ENCODE measurements around the gene SRF.
"Not testable (repeated sequence)": the region's sequence is repeated elsewhere in the genome, so short reads cannot be mapped to it uniquely, and the experiment has no call there.

SRF gene

GRCh38 chr6:43170931-43171706 lies at the start of gene SRF:
Gene SRF (plus strand): TSS chr6:43171269. CDS start chr6:43171657, 388 bp downstream.
- DNase-seq: peak; percentile 98

DNA sequence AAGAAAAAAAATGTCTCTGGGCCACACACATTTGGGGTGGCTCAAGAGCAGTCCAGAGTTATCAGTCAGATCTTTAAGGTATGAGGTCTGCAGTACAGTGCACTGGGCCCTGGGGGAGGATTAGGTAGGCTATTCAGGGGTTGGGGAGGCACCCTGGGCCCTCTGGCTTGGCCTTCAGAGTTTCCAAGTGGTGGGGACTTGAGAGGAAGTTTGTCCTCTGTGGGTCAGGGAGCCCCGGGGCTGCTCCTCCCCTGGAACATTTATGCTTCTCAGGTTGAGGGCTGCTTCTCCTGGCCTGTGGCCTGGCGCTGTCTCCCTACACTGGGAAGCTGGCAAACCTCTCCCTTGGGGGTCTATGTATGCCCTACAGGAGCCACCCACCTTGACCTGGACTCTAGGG lies 48.9 kb upstream of the SRF start:
- DNase-seq: no peak

DNA sequence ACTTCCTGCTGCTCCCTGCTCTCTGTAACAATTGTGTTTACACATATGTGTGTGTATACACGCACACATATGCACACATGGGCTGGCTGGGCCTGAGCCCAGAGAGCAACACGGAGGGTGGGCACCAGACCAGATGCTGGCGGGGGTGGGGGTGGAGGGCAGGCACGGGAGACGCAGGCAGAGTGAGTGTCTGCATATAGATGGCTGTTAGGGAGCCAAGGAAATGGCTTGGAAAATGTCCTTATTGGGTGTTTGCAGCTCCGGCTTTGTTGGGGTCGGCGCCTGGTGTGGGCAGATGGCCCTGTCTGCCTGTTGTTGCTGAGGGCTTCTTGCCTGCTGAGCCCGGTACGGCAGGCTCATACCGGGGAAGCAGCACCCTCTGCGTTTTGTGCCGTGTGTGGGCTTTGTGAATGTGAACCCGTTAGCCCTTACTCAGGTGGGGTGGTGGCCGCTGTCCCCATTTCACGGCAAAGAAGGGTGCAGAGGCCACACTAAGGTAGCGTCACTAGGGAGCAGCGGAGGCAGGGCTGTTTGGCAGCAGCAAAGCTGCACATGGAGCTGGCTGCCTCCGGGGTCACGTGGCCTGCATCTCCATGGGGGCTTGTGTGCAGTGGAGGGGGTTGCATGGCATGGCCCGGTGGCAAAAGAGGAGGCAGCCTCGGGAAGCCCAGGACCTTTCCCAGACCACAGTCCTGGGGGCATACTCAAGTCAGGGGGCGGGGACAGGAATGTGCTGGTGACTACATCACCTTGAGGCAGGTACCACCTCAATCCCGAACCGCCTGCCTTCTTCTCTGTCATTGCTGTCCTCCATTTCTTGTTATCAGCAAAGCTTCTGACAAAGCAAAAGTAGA lies 47.4 kb upstream of the SRF start:
- no peak for DNase-seq

DNA sequence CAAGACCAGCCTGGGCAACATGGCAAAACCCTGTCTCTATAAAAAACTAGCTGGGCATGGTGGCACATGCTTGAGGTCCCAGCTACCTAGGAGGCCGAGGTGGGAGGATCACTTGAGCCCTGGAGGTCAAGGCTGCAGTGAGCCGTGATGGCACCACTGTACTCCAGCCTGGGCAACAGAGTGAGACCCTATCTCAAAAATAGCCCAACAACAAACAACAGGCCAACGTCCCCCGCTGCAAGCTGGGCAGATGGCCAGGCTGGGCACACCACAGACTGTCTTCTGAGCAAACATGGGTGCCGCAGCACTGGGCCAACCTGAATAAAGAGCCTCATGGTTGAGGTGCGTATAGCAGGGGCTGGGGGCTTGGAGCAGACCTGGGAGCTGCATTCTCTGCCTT lies 46.6 kb upstream of the SRF start:
- no peak for DNase-seq

- DNase-seq: no peak
These were observed 46.0 kb upstream of the SRF start for GRCh38 chr6:43125119-43125518.

DNA sequence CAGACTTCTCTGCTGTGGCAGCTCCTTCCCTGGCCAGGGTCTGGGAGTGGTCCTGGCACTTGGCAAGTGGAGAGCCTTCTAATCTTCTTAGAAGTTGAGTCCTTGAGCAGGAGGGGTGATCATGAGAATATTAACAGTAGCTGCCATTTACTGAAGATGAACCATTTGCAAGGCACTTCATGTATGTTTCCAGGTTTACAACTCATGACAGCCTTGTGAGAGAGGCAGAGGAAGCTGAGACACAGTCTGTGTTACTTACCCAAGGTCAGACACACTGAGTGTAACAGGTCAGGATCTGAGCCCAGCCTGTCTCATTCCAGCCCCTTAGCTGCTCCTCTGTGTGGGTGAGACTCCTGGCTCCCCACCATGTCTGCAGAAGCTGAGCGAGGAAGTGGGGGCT lies 45.5 kb upstream of the SRF start:
- no peak for DNase-seq

- DNase-seq: no peak
These were observed 43.9 kb upstream of the SRF start for GRCh38 chr6:43127180-43127579.

- no peak for DNase-seq
These were observed 43.2 kb upstream of the SRF start for GRCh38 chr6:43127877-43128276.

DNA sequence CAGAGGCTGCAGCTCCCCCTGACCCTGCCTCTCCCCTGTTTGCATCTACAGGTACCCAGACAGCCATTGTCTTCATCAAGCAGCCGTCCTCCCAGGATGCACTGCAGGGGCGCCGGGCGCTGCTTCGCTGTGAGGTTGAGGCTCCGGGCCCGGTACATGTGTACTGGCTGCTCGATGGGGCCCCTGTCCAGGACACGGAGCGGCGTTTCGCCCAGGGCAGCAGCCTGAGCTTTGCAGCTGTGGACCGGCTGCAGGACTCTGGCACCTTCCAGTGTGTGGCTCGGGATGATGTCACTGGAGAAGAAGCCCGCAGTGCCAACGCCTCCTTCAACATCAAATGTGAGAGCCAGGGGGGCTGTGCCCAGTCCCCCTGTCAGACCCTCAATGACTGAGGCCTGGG lies 42.1 kb upstream of the SRF start:
- no peak for DNase-seq

GRCh38 chr6:43129434-43130194 lies 41.5 kb upstream of the SRF start:
- DNase-seq: no peak

GRCh38 chr6:43130429-43130828 lies 40.6 kb upstream of the SRF start:
- no peak for DNase-seq

DNA sequence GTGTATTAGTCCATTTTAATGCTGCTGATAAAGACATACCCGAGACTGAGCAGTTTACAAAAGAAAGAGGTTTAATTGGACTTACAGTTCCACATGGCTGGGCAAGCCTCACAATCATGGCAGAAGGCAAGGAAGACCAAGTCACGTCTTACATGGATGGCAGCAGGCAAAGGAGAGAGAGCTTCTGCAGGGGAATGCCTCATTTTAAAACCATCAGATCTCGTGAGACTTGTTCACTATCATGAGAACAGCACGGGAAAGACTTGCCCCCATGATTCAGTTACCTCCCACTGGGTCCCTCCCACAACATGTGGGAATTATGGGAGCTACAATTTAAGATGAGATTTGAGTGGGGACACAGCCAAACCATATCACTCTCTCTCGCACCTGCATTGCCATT lies 39.7 kb upstream of the SRF start:
- DNase-seq: not testable (repeated sequence)

DNA sequence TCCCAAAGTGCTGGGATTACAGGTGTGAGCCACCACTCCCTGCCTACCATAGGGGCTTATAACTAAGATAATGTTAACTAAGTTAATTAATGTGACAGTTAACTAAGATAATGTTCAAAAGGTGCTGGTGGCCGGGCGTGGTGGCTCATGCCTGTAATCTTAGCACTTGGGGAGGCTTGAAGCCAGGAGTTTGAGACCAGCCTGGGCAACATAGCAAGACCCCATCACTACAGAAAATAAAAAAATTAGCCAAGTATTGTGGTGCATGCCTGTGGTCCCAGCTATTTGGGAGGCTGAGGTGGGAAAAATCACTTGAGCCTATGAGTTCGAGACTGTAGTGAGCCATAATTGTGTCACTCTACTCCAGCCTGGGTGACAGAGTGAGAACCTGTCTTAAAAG lies 32.8 kb upstream of the SRF start:
- no peak for DNase-seq

GRCh38 chr6:43139973-43140372 lies 31.1 kb upstream of the SRF start:
- DNase-seq: not testable (repeated sequence)

DNA sequence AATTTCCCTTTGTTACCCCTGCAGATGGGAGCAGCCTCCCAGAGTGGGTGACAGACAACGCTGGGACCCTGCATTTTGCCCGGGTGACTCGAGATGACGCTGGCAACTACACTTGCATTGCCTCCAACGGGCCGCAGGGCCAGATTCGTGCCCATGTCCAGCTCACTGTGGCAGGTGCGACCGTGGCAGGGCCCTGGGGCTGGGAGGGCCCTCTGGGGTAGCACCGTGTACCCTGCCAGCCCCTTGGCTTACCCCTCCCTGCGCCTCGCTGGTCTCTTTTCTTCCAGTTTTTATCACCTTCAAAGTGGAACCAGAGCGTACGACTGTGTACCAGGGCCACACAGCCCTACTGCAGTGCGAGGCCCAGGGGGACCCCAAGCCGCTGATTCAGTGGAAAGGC lies 29.4 kb upstream of the SRF start:
- DNase-seq: no peak

DNA sequence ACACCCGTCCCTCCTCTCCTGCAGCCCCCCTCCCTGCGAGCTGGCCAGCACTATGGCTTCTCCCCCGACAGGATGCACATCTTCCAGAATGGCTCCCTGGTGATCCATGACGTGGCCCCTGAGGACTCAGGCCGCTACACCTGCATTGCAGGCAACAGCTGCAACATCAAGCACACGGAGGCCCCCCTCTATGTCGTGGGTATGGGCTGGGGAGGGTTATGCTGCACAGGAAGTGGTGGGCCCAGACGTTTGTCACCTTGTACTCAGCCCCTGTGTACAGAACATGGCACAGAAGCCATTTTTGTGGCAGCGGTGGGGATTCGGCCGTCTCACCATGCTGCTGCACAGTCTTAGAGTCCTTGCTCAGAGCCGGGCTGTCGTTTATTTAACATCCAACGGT lies 29.0 kb upstream of the SRF start:
- DNase-seq: no peak

DNA sequence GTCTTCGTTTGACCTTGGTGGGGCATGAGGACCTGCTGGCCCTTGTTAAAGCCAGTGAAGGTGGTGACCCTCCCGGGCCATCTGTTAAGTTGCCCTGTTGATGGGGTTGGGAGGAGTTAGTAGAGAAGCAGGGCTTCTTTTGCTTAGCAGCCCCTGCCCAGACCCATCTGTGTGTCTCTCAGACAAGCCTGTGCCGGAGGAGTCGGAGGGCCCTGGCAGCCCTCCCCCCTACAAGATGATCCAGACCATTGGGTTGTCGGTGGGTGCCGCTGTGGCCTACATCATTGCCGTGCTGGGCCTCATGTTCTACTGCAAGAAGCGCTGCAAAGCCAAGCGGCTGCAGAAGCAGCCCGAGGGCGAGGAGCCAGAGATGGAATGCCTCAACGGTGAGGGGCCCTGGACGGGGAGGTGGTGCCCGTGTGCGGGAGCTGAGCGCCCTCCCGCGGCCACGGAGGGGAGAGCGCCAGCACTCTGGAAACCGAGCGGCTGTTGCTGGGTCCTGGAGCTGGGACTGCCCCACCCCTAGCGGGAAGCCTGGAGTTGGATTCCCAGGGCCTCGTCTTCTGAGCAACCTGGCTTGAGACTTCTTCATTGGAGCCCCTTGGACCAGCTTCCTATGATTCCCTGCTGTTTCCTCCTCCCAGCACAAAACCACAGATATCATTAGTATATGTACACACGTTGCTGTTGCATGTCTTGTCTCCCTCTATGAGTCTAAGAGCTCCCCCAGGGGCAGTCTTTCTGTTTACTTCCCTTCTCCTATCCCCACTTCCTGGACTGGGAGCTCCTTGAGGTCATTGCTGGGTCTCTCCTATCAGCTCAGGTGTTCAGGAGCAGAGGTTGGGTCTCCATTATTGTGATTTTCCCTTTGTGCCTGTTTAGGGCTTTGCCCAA lies 27.6 kb upstream of the SRF start:
- peak; percentile 59 for DNase-seq

- DNase-seq: no peak
These were observed 26.2 kb upstream of the SRF start for GRCh38 chr6:43144879-43145278.

- DNase-seq: no peak
These were observed 24.8 kb upstream of the SRF start for GRCh38 chr6:43146261-43146660.

- DNase-seq: no peak
These were observed 24.1 kb upstream of the SRF start for GRCh38 chr6:43146709-43147688.
